ENCODE results near the gene PPP6R2. TPM values are rescaled to one million over a fixed set of nuclear protein-coding genes. Genes with fewer than 3 reads are reported as not detected.

The PPP6R2 gene
- total and polyA plus RNA-seq, 2 of the 8 experiments (the other 6 are each of a cell fraction or from before 2014, with no cell fraction given), result 25.0 to 32.2 TPM

- no peak for TF ChIP-seq CHD7 (IDR thresholded peaks at IDR 0.05; ENCODE audit: insufficient replicate concordance, low read length)
- no peak for TF ChIP-seq SP1 (IDR thresholded peaks at IDR 0.05; ENCODE audit: low read depth, low read length)
- TF ChIP-seq ASH2L (IDR thresholded peaks at IDR 0.05; ENCODE audit: low read length), result no peak
- TF ChIP-seq GTF2F1 (IDR thresholded peaks at IDR 0.05; ENCODE audit: borderline replicate concordance, low read depth, low read length), result no peak
- no peak for TF ChIP-seq EZH2 (IDR thresholded peaks at IDR 0.05; ENCODE audit: low read depth, low read length, severe bottlenecking)
- TF ChIP-seq CHD2 (IDR thresholded peaks at IDR 0.05; ENCODE audit: low read length), result no peak
- TF ChIP-seq RNF2 (IDR thresholded peaks at IDR 0.05; ENCODE audit: borderline replicate concordance, low read depth, low read length, missing control alignments, poor library complexity, severe bottlenecking), result no peak
- TF ChIP-seq ZNF274 (IDR thresholded peaks at IDR 0.05; ENCODE audit: borderline replicate concordance, extremely low read depth, low read length), result no peak
- TF ChIP-seq SAP30 (IDR thresholded peaks at IDR 0.05; ENCODE audit: insufficient read depth, insufficient replicate concordance, low read length), result no peak
Observed at GRCh38 chr22:50312371-50312770, 30.8 kb upstream of the PPP6R2 start (continued).
